Smooth muscle cell (in vitro differentiated cells): Measurements from ENCODE around the gene CIB1. TPM values are rescaled to one million over a fixed set of nuclear protein-coding genes. Genes with fewer than 3 reads are reported as not detected.

Experiments used
- DNase-seq: peaks from one replicate; lab custom pipeline; 2025; ENCODE audit not compliant: unreplicated experiment; lab: John Stamatoyannopoulos, UW
- H2AFZ ChIP-seq: fragments of 200-600 bp; sonication (generic); 2 replicates; pipeline ENCODE4 v1.6.0; 2016; ENCODE audit warnings: antibody characterized with exemption, low read depth, mild to moderate bottlenecking
- H3F3A ChIP-seq: fragments of 200-600 bp; sonication (generic); 2 replicates; pipeline ENCODE4 v1.6.0; 2017; ENCODE audit warnings: antibody characterized with exemption, low read depth
- H3K27ac ChIP-seq: fragments of 200-600 bp; sonication (generic); 2 replicates; pipeline ENCODE4 v1.5.1; 2016; ENCODE audit warnings: low read depth, mild to moderate bottlenecking
- H3K27me3 ChIP-seq: fragments of 200-600 bp; sonication (generic); 2 replicates; pipeline ENCODE4 v1.6.1; 2016; ENCODE audit warnings: low read depth, mild to moderate bottlenecking
- H3K36me3 ChIP-seq: fragments of 200-600 bp; sonication (generic); 2 replicates; pipeline ENCODE4 v1.5.1; 2016; ENCODE audit warnings: low read depth
- H3K4me1 ChIP-seq: fragments of 200-600 bp; sonication (generic); 2 replicates; pipeline ENCODE4 v1.5.1; 2016; ENCODE audit warnings: low read depth
- H3K4me2 ChIP-seq: fragments of 200-600 bp; sonication (generic); 2 replicates; pipeline ENCODE4 v1.6.0; 2016; ENCODE audit warnings: mild to moderate bottlenecking
- H3K4me3 ChIP-seq: fragments of 200-600 bp; sonication (generic); 2 replicates; pipeline ENCODE4 v1.5.1; 2016; ENCODE audit warnings: mild to moderate bottlenecking
- H3K79me2 ChIP-seq: fragments of 200-600 bp; sonication (generic); 2 replicates; pipeline ENCODE4 v1.6.0; 2016; ENCODE audit warnings: low read depth, mild to moderate bottlenecking
- H3K9ac ChIP-seq: fragments of 200-600 bp; sonication (generic); 2 replicates; pipeline ENCODE4 v1.6.0; 2016; ENCODE audit warnings: low read depth
- H3K9me3 ChIP-seq: fragments of 200-600 bp; sonication (generic); replicated peaks from 2 replicates; pipeline ENCODE4 v1.5.1; 2016; ENCODE audit warnings: low read depth
- H4K20me1 ChIP-seq: fragments of 200-600 bp; sonication (generic); 2 replicates; pipeline ENCODE4 v1.6.0; 2016; ENCODE audit warnings: low read depth
- WGBS: methylation state at CpG from one replicate; pipeline ENCODE4 v1.1.7; 2016; ENCODE audit warnings: low lambda C conversion rate; 5-methylcytosine and 5-hydroxymethylcytosine counted together
- polyA plus RNA-seq: library from polyadenylated mRNA; unstranded; fragments of >200 nt; fragmentation: Nextera tagmentation; extraction: Ambion mirVana; gene quantifications from 2 replicates; pipeline ENCODE4 v1.2.1, GENCODE V29; 2016
- total RNA-seq: library from RNA; depleted of rRNA; stranded (reverse); fragments of >200 nt; gene quantifications from 2 replicates; pipeline ENCODE4 v1.2.3, GENCODE V29; 2014
- TF ChIP-seq, protein P1 (sequence below): fragments of 200-600 bp; sonication (generic); IDR thresholded peaks from 2 replicates; pipeline ENCODE4 v1.5.1; 2017; ENCODE audit warnings: borderline replicate concordance, mild to moderate bottlenecking, antibody characterized with exemption; ENCODE audit not compliant: insufficient read depth, poor library complexity, severe bottlenecking

The CIB1 gene
- total and polyA plus RNA-seq, 2 experiments from 2014 or later, result 33.9 to 132 TPM

DNA sequence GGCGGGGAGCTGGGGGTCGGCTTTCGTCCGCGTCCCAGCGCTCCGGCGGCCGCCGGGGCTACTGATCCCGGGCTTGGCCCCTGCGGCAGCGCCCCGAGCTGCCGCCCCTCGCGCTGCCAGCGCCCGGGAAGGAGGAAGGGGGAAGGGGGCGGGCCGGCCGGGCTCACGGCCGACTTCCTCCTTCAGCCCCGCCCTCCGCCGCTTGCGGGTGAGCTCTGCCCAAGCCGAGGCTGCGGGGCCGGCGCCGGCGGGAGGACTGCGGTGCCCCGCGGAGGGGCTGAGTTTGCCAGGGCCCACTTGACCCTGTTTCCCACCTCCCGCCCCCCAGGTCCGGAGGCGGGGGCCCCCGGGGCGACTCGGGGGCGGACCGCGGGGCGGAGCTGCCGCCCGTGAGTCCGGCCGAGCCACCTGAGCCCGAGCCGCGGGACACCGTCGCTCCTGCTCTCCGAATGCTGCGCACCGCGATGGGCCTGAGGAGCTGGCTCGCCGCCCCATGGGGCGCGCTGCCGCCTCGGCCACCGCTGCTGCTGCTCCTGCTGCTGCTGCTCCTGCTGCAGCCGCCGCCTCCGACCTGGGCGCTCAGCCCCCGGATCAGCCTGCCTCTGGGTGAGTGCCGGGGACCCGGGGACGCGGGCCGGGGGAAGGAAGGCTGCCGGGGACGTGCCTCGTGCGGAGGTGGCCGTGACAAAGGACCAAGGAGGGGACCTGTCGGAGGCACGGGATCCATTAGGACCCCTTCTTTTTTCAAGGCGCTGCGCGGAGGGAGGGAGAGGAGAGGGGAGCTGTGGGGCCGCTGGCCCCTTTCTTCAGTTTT is 32.4 kb downstream of the CIB1 start, which contains the start of gene SEMA4B:
TSS of gene SEMA4B (plus strand) at position 201 of the 814 bp plus-strand sequence. CDS start at position 450, 249 bp downstream.
- TF ChIP-seq, protein P1, sequence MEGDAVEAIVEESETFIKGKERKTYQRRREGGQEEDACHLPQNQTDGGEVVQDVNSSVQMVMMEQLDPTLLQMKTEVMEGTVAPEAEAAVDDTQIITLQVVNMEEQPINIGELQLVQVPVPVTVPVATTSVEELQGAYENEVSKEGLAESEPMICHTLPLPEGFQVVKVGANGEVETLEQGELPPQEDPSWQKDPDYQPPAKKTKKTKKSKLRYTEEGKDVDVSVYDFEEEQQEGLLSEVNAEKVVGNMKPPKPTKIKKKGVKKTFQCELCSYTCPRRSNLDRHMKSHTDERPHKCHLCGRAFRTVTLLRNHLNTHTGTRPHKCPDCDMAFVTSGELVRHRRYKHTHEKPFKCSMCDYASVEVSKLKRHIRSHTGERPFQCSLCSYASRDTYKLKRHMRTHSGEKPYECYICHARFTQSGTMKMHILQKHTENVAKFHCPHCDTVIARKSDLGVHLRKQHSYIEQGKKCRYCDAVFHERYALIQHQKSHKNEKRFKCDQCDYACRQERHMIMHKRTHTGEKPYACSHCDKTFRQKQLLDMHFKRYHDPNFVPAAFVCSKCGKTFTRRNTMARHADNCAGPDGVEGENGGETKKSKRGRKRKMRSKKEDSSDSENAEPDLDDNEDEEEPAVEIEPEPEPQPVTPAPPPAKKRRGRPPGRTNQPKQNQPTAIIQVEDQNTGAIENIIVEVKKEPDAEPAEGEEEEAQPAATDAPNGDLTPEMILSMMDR, result no peak
- Histone ChIP-seq H3K4me2 (peak within 1 kb of the TSS; percentile 100), H2AFZ (peak within 1 kb of the TSS; percentile 89), H3K4me3 (peak within 1 kb of the TSS; percentile 99), H3K9me3 (no peaks in the 10 kb centered on the region), H3K4me1 (peaks cover 14% of the 10 kb centered on the region), H3K27me3 (no peaks in the 10 kb centered on the region), H4K20me1 (peaks cover 50% of the 10 kb centered on the region), H3F3A (peaks cover 15% of the 10 kb centered on the region), H3K9ac (peak within 1 kb of the TSS; percentile 62), H3K36me3 (no peaks in the 10 kb centered on the region), H3K79me2 (peaks cover 46% of the 10 kb centered on the region), H3K27ac (no peak within 1 kb of the TSS)
- DNase-seq, result peak; percentile 45
- WGBS, result under 1% methylated on average over 22 of the region's 88 CpGs

DNA sequence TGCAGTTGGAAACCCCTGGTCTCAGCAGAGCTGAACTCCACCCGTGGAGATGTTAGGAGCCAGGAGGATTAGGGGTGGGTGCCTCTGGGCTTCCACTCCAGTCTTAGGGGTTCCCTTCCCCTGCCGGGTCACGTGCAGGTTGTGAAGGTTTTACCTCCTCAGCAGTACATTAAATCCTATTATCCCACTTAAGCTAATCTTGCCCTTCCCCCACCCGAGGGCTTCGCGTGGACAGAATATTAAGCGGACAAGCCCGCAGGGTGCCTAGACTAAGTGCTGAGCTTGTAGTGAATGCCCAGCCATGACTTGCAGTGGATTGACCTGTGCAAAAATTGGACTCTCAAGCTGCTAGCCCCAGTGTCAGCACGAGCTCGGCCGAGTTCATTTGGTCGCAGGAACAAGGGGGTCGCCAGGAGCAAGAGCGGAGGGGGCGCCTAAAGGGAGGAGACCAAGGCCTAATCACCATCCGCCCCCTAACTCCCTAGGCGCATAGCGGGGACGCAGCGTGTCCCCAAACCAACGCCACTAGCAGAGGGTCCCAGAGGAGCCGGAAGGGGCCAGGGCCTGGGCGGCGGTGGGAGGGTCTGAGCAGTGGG is 33.1 kb downstream of the CIB1 start:
- 15% methylated on average over 23 of the region's 24 CpGs for WGBS

DNA sequence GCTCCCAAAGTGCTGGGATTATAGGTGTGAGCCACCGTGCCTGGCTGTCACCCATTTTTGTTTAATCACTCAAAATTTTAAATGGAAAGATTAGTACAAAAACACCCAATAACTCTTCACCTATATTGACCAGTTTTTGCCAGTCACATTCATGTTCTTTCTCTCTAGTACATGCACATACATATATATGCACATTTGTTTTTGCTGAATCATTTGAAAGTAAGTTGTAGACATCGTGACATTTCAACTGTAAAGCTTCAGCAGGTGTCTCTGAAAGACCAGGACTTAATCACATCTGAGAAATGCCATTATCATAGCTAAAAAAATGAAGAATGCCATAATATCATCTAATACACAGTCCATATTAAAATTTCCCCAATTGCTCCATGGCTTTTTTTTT is 39.1 kb downstream of the CIB1 start:
- Histone ChIP-seq H4K20me1 (no peaks in the 10 kb centered on the region), H3K27me3 (no peaks in the 10 kb centered on the region), H2AFZ (no peak overlapping the region), H3K4me3 (no peak overlapping the region), H3K9me3 (no peaks in the 10 kb centered on the region), H3K27ac (no peak overlapping the region), H3K9ac (no peak overlapping the region), H3F3A (no peaks in the 10 kb centered on the region), H3K79me2 (peaks cover 5% of the 10 kb centered on the region), H3K4me2 (no peak overlapping the region), H3K36me3 (no peaks in the 10 kb centered on the region), H3K4me1 (no peaks in the 10 kb centered on the region)
- 94% methylated on average over 2 of the region's 2 CpGs for WGBS
- DNase-seq, result no peak
- TF ChIP-seq, protein P1, result no peak

More for the DNA sequence above, 33.1 kb downstream of the CIB1 start:
- peak overlapping the region; percentile 99 for H3K4me3 ChIP-seq
- H3F3A ChIP-seq, result peaks cover 15% of the 10 kb centered on the region
- TF ChIP-seq, protein P1, result no peak
- peak overlapping the region; percentile 89 for H2AFZ ChIP-seq
- no peak for DNase-seq
- H3K9me3 ChIP-seq, result no peaks in the 10 kb centered on the region
- no peaks in the 10 kb centered on the region for H3K36me3 ChIP-seq
- H3K27ac ChIP-seq, result no peak overlapping the region
- peaks cover 42% of the 10 kb centered on the region for H4K20me1 ChIP-seq
- H3K9ac ChIP-seq, result peak overlapping the region; percentile 62
- peak overlapping the region; percentile 100 for H3K4me2 ChIP-seq
- no peaks in the 10 kb centered on the region for H3K27me3 ChIP-seq
- peaks cover 14% of the 10 kb centered on the region for H3K4me1 ChIP-seq
- H3K79me2 ChIP-seq, result peaks cover 39% of the 10 kb centered on the region
